Measurements from ENCODE around the gene AFAP1L2.

Gene AFAP1L2

DNA sequence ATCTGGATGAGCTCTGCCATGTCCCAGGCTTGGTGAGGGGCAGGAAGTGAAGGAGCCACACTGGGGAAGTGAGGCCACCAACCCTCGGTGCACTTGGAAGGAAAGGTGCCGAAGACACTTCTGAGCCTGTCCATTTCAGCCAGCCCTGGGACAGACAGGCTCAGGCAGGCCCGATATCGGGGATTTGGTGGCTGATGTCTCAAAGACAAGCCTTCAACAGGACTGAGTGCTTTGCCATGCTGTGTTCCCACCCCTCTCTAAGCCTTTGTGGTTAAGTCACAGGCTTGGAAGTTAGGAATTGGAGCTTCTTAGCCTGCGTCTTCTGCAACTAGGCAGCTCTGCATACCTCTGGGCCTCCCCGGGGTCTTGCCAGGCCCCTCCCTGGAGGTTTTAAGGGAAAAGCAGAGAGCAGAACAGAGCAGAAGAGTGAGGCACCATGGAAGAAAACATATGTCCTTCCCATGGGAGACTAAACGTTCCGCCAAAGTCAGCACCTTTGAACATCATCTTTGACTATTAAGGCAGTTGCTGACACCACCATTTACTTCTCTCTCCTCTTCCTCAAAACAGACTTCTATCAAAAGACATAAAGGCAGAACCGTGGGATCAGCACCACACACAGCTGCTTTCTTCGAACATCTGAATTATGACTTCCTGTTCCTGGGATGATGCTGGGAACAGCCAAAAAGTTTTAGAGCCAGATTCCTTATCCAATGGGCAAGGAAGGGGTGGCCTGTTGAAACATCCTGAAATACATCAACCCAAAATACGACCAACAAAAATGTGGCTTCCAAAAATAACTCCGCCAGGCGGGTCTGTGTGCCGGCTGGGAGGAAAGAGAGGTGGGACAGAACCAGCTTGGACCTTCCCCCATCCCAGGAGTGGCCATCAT, 71.8 kb downstream of the AFAP1L2 start:
- no peak for DNase-seq

- no peak for DNase-seq
These were observed 74.5 kb downstream of the AFAP1L2 start for GRCh38 chr10:114329634-114330365.

DNA sequence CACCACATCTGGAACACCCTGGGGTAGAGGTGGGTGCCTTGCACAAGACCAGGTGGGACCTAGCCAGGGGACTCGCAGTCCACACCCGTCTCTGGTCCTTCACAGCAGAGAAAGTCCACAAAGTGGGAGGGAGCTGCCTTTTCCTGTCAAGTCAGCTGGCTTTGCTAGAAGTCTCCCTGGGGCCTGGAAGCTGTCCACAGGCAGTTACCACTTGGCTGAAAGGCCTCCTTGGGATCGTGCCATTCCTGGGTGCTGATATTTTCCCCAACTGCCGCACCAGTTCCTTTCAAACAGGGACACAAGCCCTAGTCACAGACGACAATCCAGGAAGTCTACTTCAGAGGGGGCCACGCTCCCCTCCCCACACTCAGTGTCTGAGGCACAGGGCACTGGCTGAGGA, 75.4 kb downstream of the AFAP1L2 start:
- no peak for DNase-seq

- no peak for DNase-seq
These were observed 75.9 kb downstream of the AFAP1L2 start for GRCh38 chr10:114328441-114328812.

- DNase-seq: no peak
These were observed 76.5 kb downstream of the AFAP1L2 start for GRCh38 chr10:114327537-114328440.

GRCh38 chr10:114326795-114327194, 77.5 kb downstream of the AFAP1L2 start:
- DNase-seq: no peak

GRCh38 chr10:114323023-114323422, 81.3 kb downstream of the AFAP1L2 start:
- DNase-seq: no peak

GRCh38 chr10:114322344-114322743, 82.0 kb downstream of the AFAP1L2 start:
- no peak for DNase-seq

DNA sequence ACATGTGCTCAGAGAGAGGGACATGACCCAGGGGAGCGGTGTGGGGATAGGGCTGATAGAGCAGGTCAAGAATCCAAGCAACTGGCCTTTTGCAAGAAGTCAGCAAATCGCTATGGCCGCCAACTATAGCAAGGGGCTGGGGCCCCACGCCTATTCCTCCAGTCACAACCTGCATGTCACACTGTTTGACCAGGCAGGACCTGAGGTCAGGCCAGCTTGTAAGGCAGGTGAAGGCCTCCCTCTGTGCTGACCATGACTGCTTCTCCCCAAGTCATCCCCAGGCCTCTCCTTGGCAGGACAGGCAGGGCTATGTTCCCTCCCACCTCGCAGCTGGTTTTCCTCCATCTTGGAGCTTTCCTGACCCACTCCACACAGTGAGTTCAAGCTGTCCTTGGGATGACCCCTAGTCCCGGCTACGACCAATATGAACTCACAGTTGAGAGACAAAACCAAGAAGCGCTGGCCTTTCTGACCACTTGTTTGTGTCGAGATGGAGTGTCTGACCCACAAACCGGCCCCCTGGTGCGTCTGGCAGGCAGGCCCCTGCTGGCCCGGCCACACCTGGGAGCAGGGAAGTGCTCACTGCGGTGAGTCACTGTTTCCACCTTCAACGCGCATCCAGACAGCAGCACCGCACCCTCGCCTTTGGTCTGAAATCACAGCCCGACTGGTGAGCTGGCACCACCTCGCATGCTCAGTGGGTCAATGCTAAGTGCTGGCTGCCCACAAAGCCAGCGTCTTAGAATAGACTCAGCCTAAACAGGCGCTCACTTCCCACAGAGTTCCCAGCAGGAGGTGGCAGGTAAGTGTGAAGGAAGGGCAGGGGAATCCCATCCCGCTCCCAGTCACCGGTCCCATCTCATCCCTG, 83.8 kb downstream of the AFAP1L2 start:
- no peak for DNase-seq

GRCh38 chr10:114319406-114320248, 84.7 kb downstream of the AFAP1L2 start:
- no peak for DNase-seq

DNA sequence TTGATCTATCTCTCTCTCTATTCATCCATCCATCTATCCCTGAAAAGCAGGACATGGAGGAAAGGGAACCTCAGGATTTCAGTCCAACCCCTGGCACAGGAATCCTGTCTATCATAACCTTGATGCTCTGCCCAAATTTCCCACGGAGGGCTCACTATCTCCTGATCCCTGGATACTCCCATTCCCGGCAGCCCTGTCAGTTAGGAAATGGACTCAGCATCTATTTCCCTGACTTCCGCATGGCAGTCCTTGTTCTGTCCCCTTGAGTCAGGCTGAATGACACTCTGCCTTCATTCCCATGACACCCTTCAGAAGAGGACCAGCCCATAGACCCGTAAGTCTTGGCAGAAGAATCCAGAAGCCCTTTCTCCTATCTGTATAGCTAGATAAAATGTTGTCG, 87.6 kb downstream of the AFAP1L2 start:
- no peak for DNase-seq

GRCh38 chr10:114315566-114316420, 88.5 kb downstream of the AFAP1L2 start:
- no peak for DNase-seq

DNA sequence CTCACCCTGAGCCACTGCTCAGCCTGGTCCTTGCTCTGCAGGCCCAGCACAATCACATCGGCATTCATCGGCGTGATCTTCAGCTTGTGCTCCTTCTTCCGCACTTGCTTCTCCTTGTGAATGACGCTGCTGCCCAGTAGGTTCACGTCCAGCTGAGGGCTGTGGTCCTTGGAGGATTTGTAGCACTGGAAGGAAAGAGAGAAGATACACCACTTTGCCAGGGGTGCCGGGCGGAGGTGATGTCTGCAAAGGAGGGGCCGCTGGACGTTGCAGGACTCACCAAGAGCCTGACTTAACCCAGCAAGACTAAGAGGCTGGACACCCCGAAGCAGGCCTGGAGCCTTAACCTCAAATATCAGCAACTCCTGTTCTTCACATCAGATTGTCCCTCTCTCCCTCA, 90.4 kb downstream of the AFAP1L2 start:
- DNase-seq: no peak

DNA sequence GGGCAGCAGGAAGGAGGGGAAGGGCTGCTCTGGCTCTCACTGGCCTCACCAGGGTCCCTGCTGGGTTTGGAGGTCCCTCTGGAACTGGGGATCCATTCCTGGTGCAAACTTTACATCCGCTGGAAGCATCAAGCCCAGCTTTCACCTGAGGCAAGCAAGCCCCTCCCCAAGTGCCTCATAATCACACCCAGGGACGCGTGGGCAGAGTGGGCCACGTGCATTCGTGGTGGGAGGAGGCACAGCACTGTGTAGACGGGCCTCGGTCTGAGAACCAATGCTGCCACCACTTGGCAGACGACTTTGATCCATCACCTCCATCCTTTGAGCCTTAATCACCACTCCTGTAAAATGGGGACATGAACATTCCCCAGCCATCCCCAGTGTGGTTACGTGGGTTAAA, 91.2 kb downstream of the AFAP1L2 start:
- no peak for DNase-seq

DNA sequence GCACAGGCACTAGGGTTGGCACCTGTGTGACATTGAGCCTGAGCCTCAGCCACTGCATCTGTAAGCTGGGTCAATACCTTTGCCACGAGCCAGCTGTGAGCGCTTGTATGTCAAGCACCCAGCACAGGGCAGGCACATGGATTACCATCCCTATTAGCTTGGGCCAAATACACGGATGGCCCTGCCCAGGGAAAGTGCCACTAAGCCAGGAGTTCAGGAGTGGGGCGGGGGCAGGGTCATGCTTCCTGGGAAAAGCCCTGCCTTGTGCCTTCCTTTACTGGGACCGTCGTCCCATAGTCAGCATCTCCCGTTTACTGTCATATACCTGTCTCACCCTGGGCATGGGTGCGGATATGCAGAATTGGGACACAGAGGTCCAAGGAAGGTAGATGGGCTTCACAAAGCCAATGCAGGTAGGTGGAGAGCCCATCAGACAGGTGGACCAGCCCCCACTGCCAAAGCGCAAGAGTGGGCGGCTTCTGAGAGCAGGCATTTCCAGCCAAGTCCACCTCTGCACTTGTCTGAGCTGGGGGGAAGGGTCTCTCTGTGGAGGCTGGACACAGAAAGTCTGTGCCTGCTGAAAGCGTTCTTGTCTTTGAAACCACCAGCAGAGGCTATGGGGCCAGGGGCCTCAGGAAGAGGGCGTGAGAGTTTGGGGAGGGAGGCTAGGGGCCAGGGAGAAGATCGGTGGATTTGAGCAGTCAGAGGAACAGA, 92.6 kb downstream of the AFAP1L2 start:
- DNase-seq: no peak

GRCh38 chr10:114311023-114311422, 93.3 kb downstream of the AFAP1L2 start:
- no peak for DNase-seq

DNA sequence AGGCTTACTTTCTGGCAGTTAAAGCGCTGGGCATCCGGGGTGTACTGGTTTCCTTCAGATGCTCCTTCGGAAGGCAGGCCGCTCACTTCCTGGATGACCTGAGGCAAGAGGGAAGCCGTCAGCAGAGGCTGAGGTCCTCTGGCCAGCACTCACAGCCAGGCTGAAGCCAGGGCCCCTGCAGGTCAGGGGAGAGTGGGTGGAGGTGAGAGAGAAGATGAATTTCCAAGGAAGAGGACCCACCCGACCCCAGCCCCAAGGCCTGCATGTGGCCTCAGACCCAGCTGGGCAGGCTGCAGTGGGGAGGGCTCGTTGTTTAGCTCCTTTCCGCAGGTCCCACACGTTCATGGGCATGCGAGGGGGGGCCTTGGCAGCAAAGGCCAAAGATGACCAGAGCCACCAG, 94.0 kb downstream of the AFAP1L2 start:
- DNase-seq: no peak

GRCh38 chr10:114309364-114309651, 95.0 kb downstream of the AFAP1L2 start:
- no peak for DNase-seq

DNA sequence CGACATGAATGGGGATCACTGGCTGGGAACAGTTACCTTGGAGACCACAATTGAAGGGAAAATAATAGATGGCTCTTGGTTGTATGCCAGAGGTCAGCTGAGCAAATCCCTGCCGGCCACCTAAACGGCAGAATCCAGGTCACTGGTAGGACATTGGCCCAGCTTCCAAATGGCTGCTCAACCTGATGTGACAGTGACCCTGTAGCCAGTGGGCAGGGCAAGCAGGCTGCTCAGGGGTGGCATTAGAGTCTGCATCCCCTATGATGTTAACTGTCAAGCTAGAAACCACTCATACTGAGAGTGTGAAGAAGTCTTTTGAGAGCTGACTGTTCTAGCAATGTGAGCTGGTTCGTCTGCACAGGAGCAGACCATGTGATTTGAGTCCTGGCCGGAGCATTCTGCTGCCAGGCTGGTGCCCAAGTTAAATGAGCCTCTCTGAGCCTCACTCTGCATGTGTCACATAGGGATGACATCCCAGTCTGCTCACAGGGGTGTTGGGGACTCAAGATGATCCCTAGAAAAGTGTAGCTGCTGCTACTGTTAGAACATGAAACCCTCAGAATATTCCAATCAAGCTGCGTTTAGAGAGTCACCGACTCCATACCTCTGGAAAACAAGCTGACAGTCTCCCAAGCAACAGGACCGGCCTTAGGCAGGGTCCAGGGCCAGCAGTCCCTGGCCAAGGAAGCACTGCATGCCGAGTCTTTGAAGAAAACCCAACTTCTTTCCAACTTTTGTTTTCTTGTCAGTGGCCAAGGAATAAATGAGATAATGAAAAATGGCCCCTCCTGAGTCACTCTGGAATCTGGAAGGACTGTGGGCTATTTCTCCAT, 95.6 kb downstream of the AFAP1L2 start:
- no peak for DNase-seq

Measured in NCI-H2029 (cell line).